Gastrocnemius medialis (tissue), 4 donors: ENCODE data around the gene DCAF6. TPM values are rescaled to one million over a fixed set of nuclear protein-coding genes. Genes with fewer than 3 reads are reported as not detected.

Source experiments
- ATAC-seq, 2 donors: fragments of 150-250 bp; one replicate each; pipeline ENCODE4 v1.9.1; 2016
- DNase-seq, 2 donors: peaks; one replicate each; pipeline ENCODE4 v3.0.0-alpha.2; 2019
- H3K27ac ChIP-seq, 4 donors: fragments of 200-600 bp; sonication (generic); 1 replicate in 1 of 4; 2 replicates in 3 of 4; pipeline ENCODE4 v1.5.1; 2016 to 2018; ENCODE audit warnings: mild to moderate bottlenecking in 2 of 4, moderate library complexity in 1 of 4
- H3K27me3 ChIP-seq, 3 donors: fragments of 200-600 bp; sonication (generic) in 2 of 3; 1 replicate in 1 of 3; 2 replicates in 2 of 3; pipeline versions ENCODE4 v1.5.1 to v1.6.0; 2016 to 2019; ENCODE audit warnings: mild to moderate bottlenecking in 1 of 3, moderate library complexity in 1 of 3
- H3K36me3 ChIP-seq, 2 donors: fragments of 200-600 bp; sonication (generic) in 1 of 2; one replicate each; pipeline ENCODE4 v1.5.1; 2017 to 2018
- H3K4me1 ChIP-seq, 2 donors: fragments of 200-600 bp; sonication (generic) in 1 of 2; one replicate each; pipeline ENCODE4 v1.5.1; 2016 to 2017; ENCODE audit warnings: mild to moderate bottlenecking in 2 of 2
- H3K4me3 ChIP-seq, 4 donors: fragments of 200-600 bp; sonication (generic) in 3 of 4; 1 replicate in 1 of 4; 2 replicates in 3 of 4; pipeline ENCODE4 v1.5.1; 2016 to 2019; ENCODE audit warnings: mild to moderate bottlenecking in 2 of 4
- H3K9me3 ChIP-seq, 3 donors: fragments of 200-600 bp; sonication (generic) in 2 of 3; 1 replicate in 1 of 3; 2 replicates in 2 of 3; pipeline ENCODE4 v1.5.1; 2016 to 2019
- CTCF ChIP-seq, 5 experiments: fragments of 450-650 bp in 3 of 5; fragments of 200-600 bp in 2 of 5; sonication (generic) in 2 of 5; IDR thresholded peaks in 4 of 5; conservative IDR thresholded peaks in 1 of 5; 1 replicate in 4 of 5; 2 replicates in 1 of 5; pipeline ENCODE4 v1.5.1; 2016 to 2019; ENCODE audit warnings: antibody characterized with exemption in 5 of 5, mild to moderate bottlenecking in 3 of 5, moderate library complexity in 3 of 5
- POLR2A ChIP-seq, 2 donors: fragments of 450-650 bp; IDR thresholded peaks; one replicate each; pipeline ENCODE4 v1.6.1; 2017; ENCODE audit warnings: antibody characterized with exemption in 2 of 2, mild to moderate bottlenecking in 2 of 2, moderate library complexity in 2 of 2
- in situ Hi-C, 4 donors: fragments of 200-750 bp; cut with MboI; loops; one replicate each; pipeline versions ENCODE4 v1.15.0 to v1.8.0; 2017; ENCODE audit warnings: low sequenced_read_pairs in 4 of 4
- intact Hi-C: fragments of 100-400 bp; cut with DNase I; formaldehyde crosslinking; loops from one replicate; pipeline ENCODE4 v1.15.1; 2023; ENCODE audit warnings: low total_unique reads
- microRNA counts, 2 donors: library from miRNA; unstranded; fragments of <30 nt; microRNA quantifications; one replicate each; lab custom pipeline; 2016
- microRNA-seq, 2 donors: library from miRNA; unstranded; fragments of <30 nt; microRNA quantifications; one replicate each; pipeline ENCODE4, GENCODE V29; 2016; ENCODE audit warnings: borderline replicate concordance in 2 of 2
- total RNA-seq, 4 donors: library from RNA; depleted of rRNA; stranded (reverse); fragments of >200 nt; gene quantifications; one replicate each; pipeline versions ENCODE4 v1.1.0 to v1.2.3, GENCODE V29; 2016

The DCAF6 gene
- total RNA-seq, 4 donors from 2014 or later, result 365 to 466 (median 389) TPM

- intact Hi-C loops (no loop called here), in situ Hi-C loops (no loop called here)
- ATAC-seq (peak; percentile 42 to 46), DNase-seq (peak in 1 of 2 donors; percentile 54)
- H3K27ac ChIP-seq, result peak overlapping the region in 2 of 4 donors; percentile 7 to 24
- no peaks in the 10 kb centered on the region for H3K9me3 ChIP-seq
- TF ChIP-seq CTCF (IDR thresholded peaks at IDR 0.05 in 4 of 5, conservative IDR thresholded peaks at IDR 0.05 in 1 of 5) (no peak), POLR2A (IDR thresholded peaks at IDR 0.05) (no peak)
- H3K36me3 ChIP-seq, result no peaks in the 10 kb centered on the region
- H3K4me1 ChIP-seq, result peaks cover 0 to 3% of the 10 kb centered on the region in 2 donors
- no peak overlapping the region for H3K4me3 ChIP-seq
- H3K27me3 ChIP-seq, result no peaks in the 10 kb centered on the region
These were observed 185.0 kb downstream of the DCAF6 start for GRCh38 chr1:168121401-168122011.

- no peak overlapping the region for H3K4me3 ChIP-seq
- no peak overlapping the region for H3K27ac ChIP-seq
- ATAC-seq, result no peak
- H3K9me3 ChIP-seq, result no peaks in the 10 kb centered on the region
- DNase-seq, result no peak
- no peaks in the 10 kb centered on the region for H3K36me3 ChIP-seq
- no peak for TF ChIP-seq POLR2A (IDR thresholded peaks at IDR 0.05)
- TF ChIP-seq CTCF (IDR thresholded peaks at IDR 0.05 in 4 of 5, conservative IDR thresholded peaks at IDR 0.05 in 1 of 5), result no peak
- intact Hi-C loops (no loop called here), in situ Hi-C loops (no loop called here)
- peaks cover 0 to 3% of the 10 kb centered on the region in 2 donors for H3K4me1 ChIP-seq
- no peaks in the 10 kb centered on the region for H3K27me3 ChIP-seq
These were observed 188.6 kb downstream of the DCAF6 start for GRCh38 chr1:168125051-168125450.

MicroRNAs encoded within 50 kb of the gene (microRNA counts, 767-probe panel; counts per million panel counts)
- microRNA hsa-miR-1255b-5p (lab: Ali Mortazavi, UCI), result 356 to 448 counts per million in 2 donors

Small RNA genes within 50 kb of the gene (microRNA-seq; reads per million reads assigned to microRNA genes)
- 0 reads per million in 2 donors for gene MIR1255B2

Other genes with a start within 250 kb of the DCAF6 start
- gene MPZL1, start 214.7 kb upstream of the DCAF6 start, total RNA-seq, result 10 to 100 TPM in 3 of 4 donors, 1 to 10 TPM in 1; 9.2 to 15.7 (median 11.7) TPM
- 1 to 10 TPM in 1 of 4 donors, under 1 TPM in 1, not detected in 2; 0.07 to 1.2 TPM for gene ADCY10, start 22.5 kb upstream of the DCAF6 start, total RNA-seq
- gene MPC2, start 389 bp downstream of the DCAF6 start, total RNA-seq, result 100 to 1,000 TPM in 2 of 4 donors, 10 to 100 TPM in 2; 88.2 to 140 (median 100.0) TPM
- 1 to 10 TPM in 1 of 4 donors, under 1 TPM in 3; 0.31 to 1.0 (median 0.86) TPM for gene GPR161, start 200.2 kb downstream of the DCAF6 start, total RNA-seq
- 10 to 100 TPM; 23.2 to 35.1 (median 27.1) TPM for gene TIPRL, start 242.3 kb downstream of the DCAF6 start, total RNA-seq